Kidney epithelial cell (primary cell): Measurements from ENCODE around the gene GPR45. TPM values are rescaled to one million over a fixed set of nuclear protein-coding genes. Genes with fewer than 3 reads are reported as not detected.

ENCODE experiments used
- DNase-seq: peaks from one replicate; pipeline ENCODE4 v3.0.0-alpha.2; 2010; ENCODE audit warnings: low read depth
- H3K27me3 ChIP-seq: 2 replicates; pipeline ENCODE4 v1.6.0; 2011; ENCODE audit warnings: low read length; ENCODE audit not compliant: control insufficient read depth, insufficient read depth
- H3K36me3 ChIP-seq: 2 replicates; pipeline ENCODE4 v1.5.1; 2011; ENCODE audit warnings: low read length; ENCODE audit not compliant: control insufficient read depth, insufficient read depth
- H3K4me3 ChIP-seq: 2 replicates; pipeline ENCODE4 v1.5.1; 2011; ENCODE audit warnings: low read depth, mild to moderate bottlenecking, control low read depth, low read length
- total RNA-seq: library from RNA; depleted of rRNA; stranded (reverse); fragments of >200 nt; gene quantifications from 2 replicates; pipeline ENCODE4 v1.2.3, GENCODE V29; 2015
- TF ChIP-seq, protein P1 (sequence below): IDR thresholded peaks from 2 replicates; pipeline ENCODE4 v1.5.1; 2011; ENCODE audit warnings: mild to moderate bottlenecking, moderate library complexity, low read length, control low read depth, inconsistent platforms; ENCODE audit not compliant: insufficient read depth, poor library complexity, severe bottlenecking

The GPR45 gene
- total RNA-seq, 1 donor from 2014 or later: not detected

DNA sequence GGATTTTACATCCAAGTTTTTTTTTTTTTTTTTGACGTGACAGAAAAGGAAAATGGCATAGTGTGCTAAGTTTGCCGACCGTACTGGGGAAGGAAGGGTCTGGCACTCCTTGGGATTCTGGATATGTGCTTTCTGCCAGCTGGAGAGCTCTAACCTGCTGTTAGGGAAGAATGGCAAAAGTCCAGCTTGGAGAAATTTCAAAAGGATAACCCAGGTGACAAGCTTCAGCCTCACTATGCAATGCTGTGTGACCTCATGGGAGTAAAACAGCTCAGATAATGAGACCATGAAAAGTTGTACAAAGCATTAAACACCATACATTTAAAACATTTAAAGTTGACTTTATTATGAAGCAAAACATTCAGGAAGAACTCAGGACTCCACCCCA, 10.3 kb upstream of the GPR45 start:
- no peak overlapping the region for H3K4me3 ChIP-seq
- no peak for DNase-seq
- H3K36me3 ChIP-seq: no peaks in the 10 kb centered on the region
- H3K27me3 ChIP-seq: no peaks in the 10 kb centered on the region
- TF ChIP-seq, protein P1, sequence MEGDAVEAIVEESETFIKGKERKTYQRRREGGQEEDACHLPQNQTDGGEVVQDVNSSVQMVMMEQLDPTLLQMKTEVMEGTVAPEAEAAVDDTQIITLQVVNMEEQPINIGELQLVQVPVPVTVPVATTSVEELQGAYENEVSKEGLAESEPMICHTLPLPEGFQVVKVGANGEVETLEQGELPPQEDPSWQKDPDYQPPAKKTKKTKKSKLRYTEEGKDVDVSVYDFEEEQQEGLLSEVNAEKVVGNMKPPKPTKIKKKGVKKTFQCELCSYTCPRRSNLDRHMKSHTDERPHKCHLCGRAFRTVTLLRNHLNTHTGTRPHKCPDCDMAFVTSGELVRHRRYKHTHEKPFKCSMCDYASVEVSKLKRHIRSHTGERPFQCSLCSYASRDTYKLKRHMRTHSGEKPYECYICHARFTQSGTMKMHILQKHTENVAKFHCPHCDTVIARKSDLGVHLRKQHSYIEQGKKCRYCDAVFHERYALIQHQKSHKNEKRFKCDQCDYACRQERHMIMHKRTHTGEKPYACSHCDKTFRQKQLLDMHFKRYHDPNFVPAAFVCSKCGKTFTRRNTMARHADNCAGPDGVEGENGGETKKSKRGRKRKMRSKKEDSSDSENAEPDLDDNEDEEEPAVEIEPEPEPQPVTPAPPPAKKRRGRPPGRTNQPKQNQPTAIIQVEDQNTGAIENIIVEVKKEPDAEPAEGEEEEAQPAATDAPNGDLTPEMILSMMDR: no peak

DNA sequence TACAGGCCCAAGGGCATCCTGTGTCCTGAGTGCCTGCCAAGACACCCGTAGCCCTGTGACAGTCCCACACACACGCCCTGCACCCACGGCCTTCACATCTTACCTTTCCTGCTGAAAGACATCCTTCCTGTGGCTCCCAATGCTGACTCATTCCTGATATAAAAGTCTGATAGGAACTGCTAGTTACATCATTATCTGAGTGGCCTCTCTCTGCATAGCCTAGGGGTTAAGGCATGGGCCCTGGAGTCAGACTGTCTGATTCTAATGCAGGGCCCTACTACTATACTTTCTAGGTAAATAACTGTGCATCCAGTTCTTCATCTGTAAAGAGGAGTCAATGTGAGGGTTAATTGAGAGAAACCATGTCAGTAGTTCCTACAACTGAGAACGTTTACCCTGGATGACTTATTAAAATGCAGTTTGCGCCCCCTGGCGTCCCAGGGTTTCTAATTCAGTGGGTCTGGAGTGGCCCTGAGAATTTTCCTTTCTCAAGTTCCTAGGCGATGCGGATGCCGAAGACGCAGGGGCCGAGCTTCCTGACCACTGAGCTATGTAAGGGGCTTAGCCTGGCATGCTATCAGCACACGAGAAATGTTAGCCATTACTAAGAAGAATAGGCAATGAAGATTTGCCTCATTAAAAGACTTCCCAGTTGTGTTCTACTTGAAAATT, 6.0 kb upstream of the GPR45 start:
- peaks cover 3% of the 10 kb centered on the region for H3K27me3 ChIP-seq
- no peak overlapping the region for H3K4me3 ChIP-seq
- TF ChIP-seq, protein P1: peak; percentile 77
- DNase-seq: peak; percentile 54
- no peaks in the 10 kb centered on the region for H3K36me3 ChIP-seq

DNA sequence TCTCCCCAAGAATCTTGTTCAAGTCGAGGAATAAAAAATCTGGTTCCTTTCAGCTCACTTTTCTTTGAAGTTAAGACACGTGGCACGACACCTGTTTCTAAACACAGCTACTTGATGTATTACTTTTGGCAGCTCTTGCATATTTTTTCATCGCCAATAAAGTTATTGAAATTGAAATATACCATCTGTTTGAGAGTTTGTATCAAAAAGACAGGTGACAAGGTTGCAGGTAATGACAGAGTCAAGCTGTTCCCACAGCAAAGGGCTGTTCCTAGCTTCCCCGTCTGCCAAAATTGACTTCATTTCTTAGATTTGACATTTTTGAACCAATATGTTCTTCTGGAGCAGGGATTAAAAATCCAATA, 5.5 kb upstream of the GPR45 start:
- H3K27me3 ChIP-seq: peaks cover 3% of the 10 kb centered on the region
- TF ChIP-seq, protein P1: no peak
- no peak overlapping the region for H3K4me3 ChIP-seq

GRCh38 chr2:105237045-105237765, 4.3 kb upstream of the GPR45 start:
- H3K36me3 ChIP-seq: no peaks in the 10 kb centered on the region
- H3K27me3 ChIP-seq: peaks cover 3% of the 10 kb centered on the region
- TF ChIP-seq, protein P1: no peak
- DNase-seq: no peak
- no peak overlapping the region for H3K4me3 ChIP-seq

More for the DNA sequence above, 5.5 kb upstream of the GPR45 start:
- no peaks in the 10 kb centered on the region for H3K36me3 ChIP-seq
- DNase-seq: no peak

- peaks cover 3% of the 10 kb centered on the region for H3K27me3 ChIP-seq
- DNase-seq: no peak
- TF ChIP-seq, protein P1: no peak
- no peaks in the 10 kb centered on the region for H3K36me3 ChIP-seq
- no peak overlapping the region for H3K4me3 ChIP-seq
Observed at GRCh38 chr2:105238664-105239240, 2.8 kb upstream of the GPR45 start.
